IPS DF 6.9 (cell line): ENCODE measurements around the gene RFLNA.

Source experiments
- DNase-seq: peaks from one replicate; pipeline ENCODE4 v3.0.0-alpha.2; 2013; ENCODE audit warnings: low read depth, low spot score
- H3K27ac ChIP-seq: one replicate; pipeline ENCODE4 v1.5.1; 2013; ENCODE audit warnings: low read length, control low read depth
- H3K27me3 ChIP-seq: 2 replicates; pipeline ENCODE4 v1.6.1; 2013; ENCODE audit warnings: mild to moderate bottlenecking, low read length; ENCODE audit not compliant: control insufficient read depth, insufficient read depth
- H3K36me3 ChIP-seq: 2 replicates; pipeline ENCODE4 v1.6.1; 2013; ENCODE audit warnings: low read length; ENCODE audit not compliant: control insufficient read depth, insufficient read depth
- H3K4me1 ChIP-seq: 2 replicates; pipeline ENCODE4 v1.6.1; 2013; ENCODE audit warnings: low read length; ENCODE audit not compliant: control insufficient read depth, insufficient read depth
- H3K4me3 ChIP-seq: 2 replicates; pipeline ENCODE4 v1.5.1; 2013; ENCODE audit warnings: mild to moderate bottlenecking, low read length
- H3K9me3 ChIP-seq: 2 replicates; pipeline ENCODE4 v1.6.1; 2013; ENCODE audit warnings: low read length, inconsistent platforms; ENCODE audit not compliant: control insufficient read depth, insufficient read depth
- WGBS: extraction: QIAGEN DNeasy Blood & Tissue Kit; methylation state at CpG from one replicate; pipeline ENCODE4 v1.1.7; 2013; ENCODE audit warnings: mixed read lengths, missing lambda C conversion rate; ENCODE audit not compliant: insufficient read length, insufficient coverage; 5-methylcytosine and 5-hydroxymethylcytosine counted together

The RFLNA gene

GRCh38 chr12:124326871-124327270 is 32.0 kb downstream of the RFLNA start:
- DNase-seq, result no peak
- Histone ChIP-seq H3K4me1 (no peaks in the 10 kb centered on the region), H3K36me3 (peaks cover 34% of the 10 kb centered on the region), H3K9me3 (peaks cover 6% of the 10 kb centered on the region), H3K4me3 (no peak overlapping the region), H3K27me3 (no peaks in the 10 kb centered on the region), H3K27ac (no peak overlapping the region)
- no CpG with 5 or more reads among the region's 9 CpGs for WGBS

DNA sequence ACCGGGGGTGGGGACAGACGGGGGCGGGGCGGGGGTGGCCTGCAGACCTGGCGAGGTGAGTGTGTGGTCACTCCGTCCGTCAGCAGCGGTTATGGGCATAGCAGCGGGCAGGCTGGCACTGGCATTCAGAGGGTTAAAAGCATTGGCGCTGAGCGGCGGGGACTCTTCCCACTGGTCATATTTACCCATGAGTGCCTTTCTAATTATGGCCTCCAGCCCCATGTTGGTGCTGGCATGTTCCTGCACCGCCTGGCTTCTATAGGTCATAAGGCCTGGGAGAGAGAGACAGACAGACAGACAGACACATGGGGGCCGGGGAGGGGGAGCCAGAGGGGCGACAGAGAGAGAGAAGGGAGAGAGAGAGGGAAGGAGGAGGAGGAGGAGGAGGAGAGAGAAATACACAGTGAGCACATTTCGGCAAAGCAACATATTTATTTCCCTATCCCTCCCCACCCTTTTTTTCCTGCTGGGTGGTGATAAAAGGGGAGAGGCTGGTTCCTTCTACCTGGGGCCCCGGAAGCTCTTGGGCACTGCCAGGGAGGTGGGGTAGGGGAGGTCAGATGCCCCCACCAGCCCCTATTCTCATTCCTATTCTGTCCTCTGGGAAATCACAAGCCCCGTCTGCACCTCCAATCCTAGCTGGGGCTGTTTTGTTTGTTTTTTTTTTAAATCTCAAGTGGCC is 32.6 kb downstream of the RFLNA start:
- no peak overlapping the region for H3K4me3 ChIP-seq
- peaks cover 36% of the 10 kb centered on the region for H3K36me3 ChIP-seq
- no peaks in the 10 kb centered on the region for H3K4me1 ChIP-seq
- DNase-seq, result no peak
- H3K27me3 ChIP-seq, result no peaks in the 10 kb centered on the region
- no CpG with 5 or more reads among the region's 18 CpGs for WGBS
- peaks cover 6% of the 10 kb centered on the region for H3K9me3 ChIP-seq
- H3K27ac ChIP-seq, result no peak overlapping the region

- no peak for DNase-seq
- no peak overlapping the region for H3K27ac ChIP-seq
- H3K4me1 ChIP-seq, result no peaks in the 10 kb centered on the region
- no peaks in the 10 kb centered on the region for H3K27me3 ChIP-seq
- H3K36me3 ChIP-seq, result peaks cover 39% of the 10 kb centered on the region
- H3K4me3 ChIP-seq, result no peak overlapping the region
- peaks cover 6% of the 10 kb centered on the region for H3K9me3 ChIP-seq
- no CpG with 5 or more reads among the region's 13 CpGs for WGBS
These were observed 33.2 kb downstream of the RFLNA start for GRCh38 chr12:124328116-124328515.

DNA sequence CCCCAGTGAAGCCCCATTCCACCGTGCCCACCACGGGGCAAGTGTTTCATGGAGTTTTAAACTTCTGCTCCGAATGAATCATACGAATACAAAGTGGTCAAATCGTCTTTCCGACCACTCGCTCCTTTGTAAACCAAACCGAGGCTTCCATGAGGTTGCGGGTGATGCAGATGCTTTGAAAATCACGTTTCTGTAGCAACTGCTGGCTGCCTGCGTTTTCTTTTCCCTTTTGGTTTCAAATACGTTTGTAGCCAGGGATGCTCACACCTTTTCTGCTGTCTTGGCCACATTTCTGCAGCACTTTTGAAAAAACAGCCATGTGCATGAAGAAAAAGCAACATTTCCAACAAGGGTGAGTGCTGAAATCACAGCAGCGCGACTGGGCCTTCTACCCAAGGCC is 33.7 kb downstream of the RFLNA start:
- WGBS, result no CpG with 5 or more reads among the region's 14 CpGs
- Histone ChIP-seq H3K4me1 (no peaks in the 10 kb centered on the region), H3K27me3 (no peaks in the 10 kb centered on the region), H3K9me3 (peaks cover 3% of the 10 kb centered on the region), H3K4me3 (no peak overlapping the region), H3K27ac (no peak overlapping the region), H3K36me3 (peaks cover 37% of the 10 kb centered on the region)
- no peak for DNase-seq

DNA sequence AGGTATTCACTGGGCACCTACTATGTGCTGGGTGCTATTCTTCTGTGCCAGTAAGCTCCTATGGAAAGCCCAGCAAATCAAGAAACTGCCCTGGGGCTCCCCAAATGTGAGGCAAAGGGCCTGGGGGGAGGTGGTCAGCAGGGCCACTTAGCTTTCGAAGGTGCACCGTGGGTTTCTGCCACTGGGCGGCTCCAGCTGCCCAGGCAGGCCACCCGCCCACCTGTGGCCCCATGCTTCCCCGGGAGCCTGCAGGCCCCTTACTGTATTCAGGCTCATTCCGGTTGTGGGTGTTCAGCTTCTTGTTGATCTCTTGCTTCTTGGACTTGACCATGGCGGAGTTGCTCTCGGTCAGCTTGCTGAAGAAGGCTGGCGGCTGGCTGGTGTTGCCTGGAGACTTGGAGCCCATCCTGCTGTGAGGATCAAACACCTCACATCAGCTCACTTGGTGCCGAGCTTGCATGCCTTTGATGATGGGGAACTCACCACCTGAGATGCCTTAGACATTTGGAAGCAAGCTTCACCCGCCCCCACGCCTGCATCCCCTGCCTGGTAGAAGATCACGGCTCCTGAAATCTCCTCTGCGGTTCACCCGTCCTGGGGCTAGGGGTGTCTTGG is 37.3 kb downstream of the RFLNA start:
- H3K27me3 ChIP-seq, result no peaks in the 10 kb centered on the region
- H3K4me3 ChIP-seq, result no peak overlapping the region
- no peaks in the 10 kb centered on the region for H3K9me3 ChIP-seq
- no CpG with 5 or more reads among the region's 15 CpGs for WGBS
- H3K36me3 ChIP-seq, result peaks cover 31% of the 10 kb centered on the region
- no peak overlapping the region for H3K27ac ChIP-seq
- DNase-seq, result no peak
- H3K4me1 ChIP-seq, result no peaks in the 10 kb centered on the region

- WGBS, result no CpG with 5 or more reads among the region's 12 CpGs
- H3K4me1 ChIP-seq, result no peaks in the 10 kb centered on the region
- H3K4me3 ChIP-seq, result no peak overlapping the region
- H3K36me3 ChIP-seq, result peaks cover 31% of the 10 kb centered on the region
- no peaks in the 10 kb centered on the region for H3K27me3 ChIP-seq
- H3K9me3 ChIP-seq, result no peaks in the 10 kb centered on the region
- no peak overlapping the region for H3K27ac ChIP-seq
- no peak for DNase-seq
These were observed 38.0 kb downstream of the RFLNA start for GRCh38 chr12:124332900-124333299.

DNA sequence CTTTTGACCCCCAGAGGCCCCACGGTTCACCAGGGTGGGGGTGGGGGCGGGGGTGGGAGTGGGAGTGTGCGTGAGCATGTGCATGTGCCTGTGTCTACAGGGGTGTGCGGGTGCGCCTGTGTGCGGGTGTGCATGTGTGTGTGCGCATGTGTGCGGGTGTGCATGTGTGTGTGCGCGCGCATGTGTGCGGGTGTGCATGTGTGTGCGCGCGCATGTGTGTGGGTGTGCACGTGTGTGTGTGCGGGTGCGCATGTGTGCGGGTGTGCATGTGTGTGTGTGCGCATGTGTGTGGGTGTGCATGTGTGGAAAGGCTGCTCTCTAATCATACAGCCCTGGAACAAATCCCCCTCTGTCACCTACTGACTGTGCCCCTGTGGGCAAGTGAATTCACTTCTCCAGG is 38.8 kb downstream of the RFLNA start:
- Histone ChIP-seq H3K4me1 (no peaks in the 10 kb centered on the region), H3K27ac (no peak overlapping the region), H3K36me3 (peaks cover 31% of the 10 kb centered on the region), H3K27me3 (no peaks in the 10 kb centered on the region), H3K4me3 (no peak overlapping the region), H3K9me3 (no peaks in the 10 kb centered on the region)
- no peak for DNase-seq
- WGBS, result no CpG with 5 or more reads among the region's 20 CpGs

GRCh38 chr12:124334266-124334665 is 39.4 kb downstream of the RFLNA start:
- Histone ChIP-seq H3K27me3 (no peaks in the 10 kb centered on the region), H3K27ac (no peak overlapping the region), H3K9me3 (no peaks in the 10 kb centered on the region), H3K36me3 (peaks cover 31% of the 10 kb centered on the region), H3K4me1 (no peaks in the 10 kb centered on the region), H3K4me3 (no peak overlapping the region)
- DNase-seq, result no peak
- no CpG with 5 or more reads among the region's 16 CpGs for WGBS

GRCh38 chr12:124334976-124335375 is 40.1 kb downstream of the RFLNA start:
- WGBS, result no CpG with 5 or more reads among the region's 14 CpGs
- no peak for DNase-seq
- Histone ChIP-seq H3K9me3 (no peaks in the 10 kb centered on the region), H3K4me3 (no peak overlapping the region), H3K27ac (no peak overlapping the region), H3K27me3 (no peaks in the 10 kb centered on the region), H3K36me3 (peaks cover 33% of the 10 kb centered on the region), H3K4me1 (no peaks in the 10 kb centered on the region)

DNA sequence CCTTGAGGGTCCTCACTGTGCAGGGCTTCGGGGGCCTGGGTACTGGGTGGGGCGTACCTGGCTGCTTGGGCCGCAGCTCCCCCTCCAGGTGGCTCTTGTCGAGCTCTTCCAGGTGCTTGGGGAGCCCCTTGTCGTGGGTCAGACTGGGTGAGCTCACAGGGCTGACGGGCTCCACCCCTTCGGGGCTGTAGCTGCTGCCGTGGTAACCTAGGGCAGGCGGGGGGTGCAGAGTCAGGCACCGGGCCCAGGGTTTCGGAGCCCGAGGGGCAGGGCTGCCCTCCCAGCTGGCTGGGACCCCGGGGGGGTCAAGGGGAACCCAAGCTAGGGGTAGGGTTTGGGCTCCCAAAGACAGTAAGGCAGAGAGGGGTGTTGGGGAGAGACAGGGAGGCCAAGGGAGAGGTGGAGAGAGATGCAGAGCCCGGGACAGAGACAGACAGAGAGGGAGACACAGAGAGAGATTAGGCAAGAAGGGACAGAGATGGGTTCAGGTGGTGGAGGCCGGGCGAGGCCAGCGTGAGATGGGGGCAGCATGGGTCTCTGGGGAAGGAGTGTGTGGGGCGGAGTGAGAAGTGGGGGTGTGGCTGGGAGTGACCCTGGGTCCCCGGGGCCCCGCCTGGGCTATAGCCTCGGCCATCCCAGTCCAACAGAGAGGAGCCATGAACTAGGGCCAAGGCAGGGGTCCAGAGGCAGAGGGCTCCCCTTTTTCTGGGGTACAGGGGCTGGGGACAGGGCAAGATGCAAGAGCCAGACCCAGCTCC is 40.7 kb downstream of the RFLNA start:
- no peaks in the 10 kb centered on the region for H3K4me1 ChIP-seq
- H3K27ac ChIP-seq, result no peak overlapping the region
- WGBS, result no CpG with 5 or more reads among the region's 21 CpGs
- no peaks in the 10 kb centered on the region for H3K9me3 ChIP-seq
- H3K36me3 ChIP-seq, result peaks cover 35% of the 10 kb centered on the region
- H3K27me3 ChIP-seq, result no peaks in the 10 kb centered on the region
- H3K4me3 ChIP-seq, result no peak overlapping the region
- no peak for DNase-seq
